IMR-90 (cell line): ENCODE measurements around the gene ZBTB47. TPM values are rescaled to one million over a fixed set of nuclear protein-coding genes. Genes with fewer than 3 reads are reported as not detected.

ENCODE experiments used
- ATAC-seq: fragments of 200-7000 bp; cut with Tn5 transposase; 2 replicates; pipeline ENCODE4 v1.9.1; 2020; ENCODE audit warnings: low read depth, mild to moderate bottlenecking, moderate library complexity
- BruUV-seq: library from RNA; stranded (reverse); fragments of 400-500 nt; replicated peaks from 2 replicates; lab custom pipeline; 2021; lab: Mats Ljungman, UMichigan
- CTCF ChIA-PET: fragments of 300-600 bp; formaldehyde crosslinking; extraction: SDS; loops from one replicate; lab custom pipeline; 2021; ENCODE audit warnings: antibody characterized with exemption; lab: Yijun Ruan, JAX
- POLR2A ChIA-PET: fragments of 300-600 bp; sonication (Branson Sonifier 250); formaldehyde crosslinking; loops from one replicate; lab custom pipeline; 2022; ENCODE audit warnings: antibody characterized with exemption; ENCODE audit not compliant: unreplicated experiment; lab: Charles Lee
- DNase-seq: peaks from one replicate; pipeline ENCODE4 v3.0.0; 2013
- H2AFZ ChIP-seq: replicated peaks from 2 replicates; pipeline ENCODE3; 2013; ENCODE audit warnings: low read length, mild to moderate bottlenecking; ENCODE audit not compliant: poor library complexity
- H2AK5ac ChIP-seq: 2 replicates; pipeline ENCODE4 v1.6.1; 2013; ENCODE audit warnings: low read depth, low read length, inconsistent platforms
- H2AK9ac ChIP-seq: replicated peaks from 2 replicates; pipeline ENCODE3; 2013; ENCODE audit warnings: mild to moderate bottlenecking, low read depth, low read length, moderate library complexity; ENCODE audit not compliant: poor library complexity
- H2BK120ac ChIP-seq: 2 replicates; pipeline ENCODE4 v1.6.1; 2013; ENCODE audit warnings: low read depth, low read length, inconsistent platforms
- H2BK15ac ChIP-seq: 3 replicates; pipeline ENCODE4 v1.6.1; 2013; ENCODE audit warnings: low read depth, low read length, inconsistent platforms
- H2BK20ac ChIP-seq: 2 replicates; pipeline ENCODE4 v1.6.1; 2013; ENCODE audit warnings: low read depth, mild to moderate bottlenecking, inconsistent platforms, low read length, moderate library complexity
- H2BK5ac ChIP-seq: 2 replicates; pipeline ENCODE4 v1.6.1; 2013; ENCODE audit warnings: mild to moderate bottlenecking, low read depth, low read length, inconsistent platforms; ENCODE audit not compliant: poor library complexity, severe bottlenecking
- H3K14ac ChIP-seq: replicated peaks from 2 replicates; pipeline ENCODE4 v1.6.1; 2013; ENCODE audit warnings: low read depth, low read length, inconsistent platforms
- H3K18ac ChIP-seq: 2 replicates; pipeline ENCODE4 v1.6.1; 2013; ENCODE audit warnings: low read depth, low read length, control low read depth
- H3K23ac ChIP-seq: 2 replicates; pipeline ENCODE4 v1.6.1; 2013; ENCODE audit warnings: low read depth, low read length, inconsistent platforms
- H3K27ac ChIP-seq: 2 replicates; pipeline ENCODE4 v1.5.1; 2013; ENCODE audit warnings: mild to moderate bottlenecking, control low read depth, low read length; ENCODE audit not compliant: insufficient read depth
- H3K27me3 ChIP-seq: 2 replicates; pipeline ENCODE4 v1.6.1; 2013; ENCODE audit warnings: low read length; ENCODE audit not compliant: control insufficient read depth, insufficient read depth
- H3K36me3 ChIP-seq: 2 replicates; pipeline ENCODE4 v1.6.1; 2013; ENCODE audit warnings: low read length, mixed read lengths; ENCODE audit not compliant: control insufficient read depth, insufficient read depth
- H3K4ac ChIP-seq: 2 replicates; pipeline ENCODE4 v1.6.1; 2013; ENCODE audit warnings: low read depth, low read length, inconsistent platforms
- H3K4me1 ChIP-seq: 2 replicates; pipeline ENCODE4 v1.6.1; 2013; ENCODE audit warnings: low read length, mixed read lengths; ENCODE audit not compliant: control insufficient read depth, insufficient read depth
- H3K4me2 ChIP-seq: 2 replicates; pipeline ENCODE4 v1.6.1; 2013; ENCODE audit warnings: low read depth, mild to moderate bottlenecking, control low read depth, low read length, moderate library complexity
- H3K4me3 ChIP-seq: 2 replicates; pipeline ENCODE4 v1.5.1; 2013; ENCODE audit warnings: low read depth, mild to moderate bottlenecking, control low read depth, low read length, moderate library complexity; ENCODE audit not compliant: insufficient read depth
- H3K56ac ChIP-seq: 2 replicates; pipeline ENCODE4 v1.6.1; 2013; ENCODE audit warnings: low read length, inconsistent platforms; ENCODE audit not compliant: insufficient read depth; ENCODE audit errors: extremely low read depth
- H3K79me1 ChIP-seq, 2 experiments: 2 replicates each; pipeline ENCODE4 v1.6.1; 2013; ENCODE audit warnings: low read length in 2 of 2, inconsistent platforms in 1 of 2, low read depth in 1 of 2
- H3K9ac ChIP-seq: 2 replicates; pipeline ENCODE4 v1.6.1; 2013; ENCODE audit warnings: low read depth, low read length, control low read depth
- H3K9me1 ChIP-seq: 2 replicates; pipeline ENCODE4 v1.6.1; 2013; ENCODE audit warnings: low read length, inconsistent platforms; ENCODE audit not compliant: insufficient read depth
- H3K9me3 ChIP-seq: 2 replicates; pipeline ENCODE4 v1.6.1; 2013; ENCODE audit warnings: low read length; ENCODE audit not compliant: control insufficient read depth, insufficient read depth
- H4K20me1 ChIP-seq: 2 replicates; pipeline ENCODE4 v1.6.1; 2013; ENCODE audit warnings: low read length, inconsistent platforms; ENCODE audit not compliant: insufficient read depth
- H4K5ac ChIP-seq: 2 replicates; pipeline ENCODE4 v1.6.1; 2013; ENCODE audit warnings: mild to moderate bottlenecking, low read depth, low read length, control low read depth
- H4K8ac ChIP-seq, 2 experiments: 2 replicates each; pipeline ENCODE4 v1.6.1; 2013; ENCODE audit warnings: low read depth in 2 of 2, low read length in 2 of 2, control low read depth in 1 of 2, inconsistent platforms in 1 of 2
- H4K91ac ChIP-seq: 2 replicates; pipeline ENCODE4 v1.6.1; 2013; ENCODE audit warnings: low read depth, low read length, inconsistent platforms; ENCODE audit not compliant: insufficient read depth
- BHLHE40 ChIP-seq: fragments of 150-350 bp; IDR thresholded peaks from 2 replicates; pipeline ENCODE4 v1.6.1; 2016; ENCODE audit warnings: mild to moderate bottlenecking, low read depth, low read length
- CHD1 ChIP-seq: IDR thresholded peaks from 2 replicates; pipeline ENCODE4 v1.6.1; 2012; ENCODE audit warnings: low read depth, low read length, improper control_type of control experiment
- ELK1 ChIP-seq: fragments of 150-350 bp; IDR thresholded peaks from 2 replicates; pipeline ENCODE4 v1.6.1; 2016; ENCODE audit warnings: low read depth, mild to moderate bottlenecking, low read length, moderate library complexity, borderline replicate concordance
- MAFK ChIP-seq: IDR thresholded peaks from 2 replicates; pipeline ENCODE4 v1.6.1; 2012; ENCODE audit warnings: low read depth, low read length, improper control_type of control experiment
- NFE2L2 ChIP-seq: fragments of 150-350 bp; IDR thresholded peaks from 2 replicates; pipeline ENCODE4 v1.6.1; 2016; ENCODE audit warnings: low read depth, mild to moderate bottlenecking, low read length
- RAD21 ChIP-seq: IDR thresholded peaks from 2 replicates; pipeline ENCODE4 v1.6.1; 2012; ENCODE audit warnings: low read length, improper control_type of control experiment
- SMC3 ChIP-seq: fragments of 150-350 bp; IDR thresholded peaks from 2 replicates; pipeline ENCODE4 v1.6.1; 2016; ENCODE audit warnings: low read depth, mild to moderate bottlenecking, antibody characterized with exemption, low read length, moderate library complexity
- USF2 ChIP-seq: fragments of 150-350 bp; IDR thresholded peaks from 2 replicates; pipeline ENCODE4 v1.6.1; 2017; ENCODE audit warnings: mild to moderate bottlenecking, antibody characterized with exemption, low read length, low read depth
- WGBS, 2 experiments: methylation state at CpG; one replicate each; pipeline versions ENCODE4 v1.1.5 to v1.1.7; 2013; ENCODE audit warnings: missing lambda C conversion rate in 2 of 2; ENCODE audit not compliant: insufficient read length in 1 of 2; ENCODE audit errors: extremely low coverage in 2 of 2; 5-methylcytosine and 5-hydroxymethylcytosine counted together
- dilution Hi-C: fragments of 300-500 bp; cut with HindIII; formaldehyde crosslinking; loops from one replicate; pipeline ENCODE4 v1.14.3; 2018; ENCODE audit warnings: low sequenced_read_pairs; ENCODE audit not compliant: unreplicated experiment
- in situ Hi-C: fragments of 300-500 bp; cut with MboI; formaldehyde crosslinking; loops from 3 replicates; pipeline ENCODE4 v1.14.3; 2019; ENCODE audit warnings: low sequenced_read_pairs, inconsistent platforms, mixed read lengths
- intact Hi-C: fragments of 100-400 bp; cut with micrococcal nuclease; formaldehyde crosslinking; loops from 2 replicates; pipeline ENCODE4 v1.10.0; 2022
- polyA plus RNA-seq, 3 experiments: library from polyadenylated mRNA; depleted of rRNA; stranded (reverse); fragments of >200 nt; gene quantifications; 2 replicates each; pipeline ENCODE4 v1.2.3, GENCODE V29; 2012; ENCODE audit warnings: low replicate concordance in 1 of 3
- total RNA-seq: library from RNA; depleted of rRNA; stranded (reverse); fragments of >200 nt; gene quantifications from 2 replicates; pipeline ENCODE4 v1.2.3, GENCODE V29; 2012

The ZBTB47 gene
- total and polyA plus RNA-seq, 2 of the 4 experiments (the other 2 are of a cell fraction) = 10.9 to 16.8 TPM

DNA sequence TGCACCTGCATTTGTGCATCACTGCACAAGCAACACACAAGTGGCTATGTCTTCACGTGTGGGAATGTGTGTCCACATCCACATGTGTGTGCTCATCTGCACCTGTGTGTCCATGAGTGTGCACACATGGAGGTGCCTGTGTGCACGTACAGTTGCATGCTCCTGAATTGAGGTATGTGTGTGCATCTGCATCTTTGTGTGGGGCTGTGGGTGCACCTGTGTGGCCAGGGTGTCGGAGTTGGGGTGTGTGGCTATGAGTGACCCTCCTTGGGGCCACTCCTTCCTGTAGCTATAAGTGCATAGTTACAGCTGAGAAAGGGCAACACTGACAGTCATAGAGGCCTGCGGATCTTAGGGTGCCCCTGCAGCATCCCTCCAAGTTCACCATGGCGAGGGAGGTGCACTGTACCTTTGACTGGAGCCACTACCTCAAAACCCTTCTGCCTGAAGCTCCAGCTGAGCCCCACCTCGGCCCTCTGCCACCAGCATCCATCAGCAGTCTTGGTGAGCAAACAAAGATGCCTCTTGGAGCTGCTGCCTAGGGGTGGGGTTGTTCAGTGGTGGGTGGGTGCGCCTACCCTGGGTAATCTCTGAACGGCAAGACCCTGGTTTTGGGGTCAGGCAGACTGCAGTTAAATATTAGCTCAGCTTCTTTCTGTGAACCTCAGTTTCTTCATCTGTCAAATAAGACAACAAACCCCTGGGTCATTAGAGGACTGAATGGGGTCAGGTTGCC lies 54.3 kb downstream of the ZBTB47 start:
- no peak overlapping the region for H3K56ac ChIP-seq
- CTCF ChIA-PET = no interaction called here
- POLR2A ChIA-PET = no interaction called here
- in situ Hi-C loops = no loop called here
- TF ChIP-seq CHD1 = no peak
- no peak for TF ChIP-seq RAD21
- no peak for TF ChIP-seq ELK1
- TF ChIP-seq USF2 = no peak
- no peak for TF ChIP-seq SMC3
- no peak for TF ChIP-seq MAFK
- no peak for TF ChIP-seq BHLHE40
- no peak for TF ChIP-seq NFE2L2
- ATAC-seq (no peak), DNase-seq (no peak)
- H2AK9ac ChIP-seq = peak overlapping the region; percentile 37
- H3K4me1 ChIP-seq = no peaks in the 10 kb centered on the region
- 100% methylated on average over 1 of the region's 8 CpGs; no CpG with 5 or more reads in 1 of the 2 experiments for WGBS, 2 experiments
- no peak overlapping the region for H2BK20ac ChIP-seq
- H3K18ac ChIP-seq = no peak overlapping the region
- H3K14ac ChIP-seq = no peak overlapping the region
- H3K9ac ChIP-seq = no peak overlapping the region
- H3K9me3 ChIP-seq = no peaks in the 10 kb centered on the region
- H2BK120ac ChIP-seq = no peak overlapping the region
- no peaks in the 10 kb centered on the region; the same call in 1 of the 2 replicates for H3K9me1 ChIP-seq
- intact Hi-C loops = no loop called here
- dilution Hi-C loops = no loop called here
- H3K27me3 ChIP-seq = peaks cover 65% of the 10 kb centered on the region
- peak overlapping the region; percentile 23 for H2AFZ ChIP-seq
- no peak overlapping the region for H2BK5ac ChIP-seq
- no peaks in the 10 kb centered on the region for H3K79me1 ChIP-seq
- no peak overlapping the region for H2AK5ac ChIP-seq
- H3K4ac ChIP-seq = no peak overlapping the region
- no peak overlapping the region for H3K27ac ChIP-seq
- no peak overlapping the region; the same call in 1 of the 2 replicates for H3K23ac ChIP-seq
- H4K8ac ChIP-seq = no peak overlapping the region
- no peaks in the 10 kb centered on the region for H3K36me3 ChIP-seq
- no peak overlapping the region for H3K4me3 ChIP-seq
- no TSS peak for BruUV-seq
- H4K20me1 ChIP-seq = no peaks in the 10 kb centered on the region; the same call in 1 of the 2 replicates
- no peak overlapping the region for H4K91ac ChIP-seq
- no peak overlapping the region for H2BK15ac ChIP-seq
- no peak overlapping the region for H3K4me2 ChIP-seq
- no peak overlapping the region for H4K5ac ChIP-seq
